ENCODE data around the gene DNAJB1. TPM values are rescaled to one million over a fixed set of nuclear protein-coding genes. Genes with fewer than 3 reads are reported as not detected.

DNAJB1 gene
- total and polyA plus RNA-seq, 2 experiments from 2014 or later = 43.2 to 53.3 TPM

DNA sequence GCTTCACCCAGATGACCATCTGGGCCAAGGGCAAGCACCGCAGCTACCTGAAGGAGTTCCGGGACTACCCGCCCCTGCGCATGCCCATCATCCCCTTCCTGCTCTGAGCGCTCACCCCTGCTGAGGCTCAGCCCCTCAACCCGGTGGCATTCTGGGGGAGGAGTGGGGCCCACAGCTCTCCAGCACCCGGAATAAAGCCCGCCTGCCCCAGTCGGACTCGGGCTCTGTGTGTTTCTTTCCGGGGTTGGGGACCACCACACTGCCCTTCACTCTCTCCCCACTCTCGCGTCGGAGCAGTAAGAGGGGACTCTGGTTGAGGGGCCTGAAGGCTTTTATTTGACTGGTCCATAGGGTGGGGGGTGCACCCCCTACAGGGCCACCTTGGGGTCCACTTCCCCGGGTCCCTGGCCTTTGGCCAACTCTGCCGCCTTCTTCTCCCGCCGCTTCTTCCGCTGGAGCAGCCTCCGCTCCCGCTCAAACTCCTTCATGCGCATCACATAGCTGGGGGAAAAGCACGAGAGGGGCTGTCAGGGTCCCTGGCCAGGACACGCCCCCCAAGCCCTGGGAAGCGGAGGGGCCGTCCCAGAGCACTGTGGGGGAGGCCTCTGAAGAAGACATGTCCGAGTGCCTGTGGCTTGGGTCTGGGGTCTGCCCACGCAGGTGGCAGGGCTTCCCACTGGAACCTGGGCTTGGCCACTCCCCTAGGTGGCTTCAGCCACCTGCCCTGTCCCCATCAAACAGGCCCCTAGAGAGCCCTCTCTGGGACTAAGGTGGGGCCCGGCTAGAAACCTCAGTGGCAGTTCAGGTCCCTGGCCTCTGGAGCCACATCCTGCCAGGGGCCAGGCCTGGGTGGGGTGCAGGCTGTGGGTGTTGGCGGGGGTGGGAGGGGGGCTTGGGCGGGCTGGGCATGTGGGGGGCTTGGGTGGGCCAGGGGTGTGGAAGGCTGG lies 47.8 kb upstream of the DNAJB1 start:
- ATAC-seq = no peak
- peaks cover 8% of the 10 kb centered on the region for H3K27me3 Mint-ChIP-seq (ENCODE audit: insufficient read depth, low read depth, poor library complexity)
- Histone ChIP-seq H3K4me2 (no peak overlapping the region), H3K9me2 (ENCODE audit: insufficient read depth) (no peaks in the 10 kb centered on the region), H3K4me1 (ENCODE audit: insufficient read depth) (peaks cover 32% of the 10 kb centered on the region), H3K36me3 (ENCODE audit: insufficient read depth) (no peaks in the 10 kb centered on the region; the same call in 1 of the 2 replicates), H3K79me2 (replicated peaks; ENCODE audit: insufficient read depth) (peaks cover 25% of the 10 kb centered on the region), H2AFZ (no peak overlapping the region), H4K20me1 (replicated peaks; ENCODE audit: insufficient read depth) (peaks cover 3% of the 10 kb centered on the region), H3K27me3 (ENCODE audit: insufficient read depth) (no peaks in the 10 kb centered on the region), H3F3A (replicated peaks; ENCODE audit: low read depth) (peaks cover 10% of the 10 kb centered on the region; the same call in 1 of the 2 replicates), H3K4me3 (no peak overlapping the region), H3K27ac (ENCODE audit: low read depth) (no peak overlapping the region)
- TF ChIP-seq NANOG (IDR thresholded peaks at IDR 0.05; ENCODE audit: borderline replicate concordance) (no peak), POLR2AphosphoS5 (IDR thresholded peaks at IDR 0.05; ENCODE audit: low read depth) (no peak), ZNF114 (CRISPR knock-in tag; IDR thresholded peaks at IDR 0.05) (no peak), CREB1 (CRISPR knock-in tag; IDR thresholded peaks at IDR 0.05; ENCODE audit: low read depth) (no peak), EZH2phosphoT487 (IDR thresholded peaks at IDR 0.05; ENCODE audit: unreplicated experiment) (no peak), STAT1 (IDR thresholded peaks at IDR 0.05; ENCODE audit: unreplicated experiment) (no peak), EZH2 (IDR thresholded peaks at IDR 0.05; ENCODE audit: low read depth, unreplicated experiment) (no peak), JUNB (IDR thresholded peaks at IDR 0.05; ENCODE audit: unreplicated experiment) (no peak)
- TF ChIP-seq, protein P1, sequence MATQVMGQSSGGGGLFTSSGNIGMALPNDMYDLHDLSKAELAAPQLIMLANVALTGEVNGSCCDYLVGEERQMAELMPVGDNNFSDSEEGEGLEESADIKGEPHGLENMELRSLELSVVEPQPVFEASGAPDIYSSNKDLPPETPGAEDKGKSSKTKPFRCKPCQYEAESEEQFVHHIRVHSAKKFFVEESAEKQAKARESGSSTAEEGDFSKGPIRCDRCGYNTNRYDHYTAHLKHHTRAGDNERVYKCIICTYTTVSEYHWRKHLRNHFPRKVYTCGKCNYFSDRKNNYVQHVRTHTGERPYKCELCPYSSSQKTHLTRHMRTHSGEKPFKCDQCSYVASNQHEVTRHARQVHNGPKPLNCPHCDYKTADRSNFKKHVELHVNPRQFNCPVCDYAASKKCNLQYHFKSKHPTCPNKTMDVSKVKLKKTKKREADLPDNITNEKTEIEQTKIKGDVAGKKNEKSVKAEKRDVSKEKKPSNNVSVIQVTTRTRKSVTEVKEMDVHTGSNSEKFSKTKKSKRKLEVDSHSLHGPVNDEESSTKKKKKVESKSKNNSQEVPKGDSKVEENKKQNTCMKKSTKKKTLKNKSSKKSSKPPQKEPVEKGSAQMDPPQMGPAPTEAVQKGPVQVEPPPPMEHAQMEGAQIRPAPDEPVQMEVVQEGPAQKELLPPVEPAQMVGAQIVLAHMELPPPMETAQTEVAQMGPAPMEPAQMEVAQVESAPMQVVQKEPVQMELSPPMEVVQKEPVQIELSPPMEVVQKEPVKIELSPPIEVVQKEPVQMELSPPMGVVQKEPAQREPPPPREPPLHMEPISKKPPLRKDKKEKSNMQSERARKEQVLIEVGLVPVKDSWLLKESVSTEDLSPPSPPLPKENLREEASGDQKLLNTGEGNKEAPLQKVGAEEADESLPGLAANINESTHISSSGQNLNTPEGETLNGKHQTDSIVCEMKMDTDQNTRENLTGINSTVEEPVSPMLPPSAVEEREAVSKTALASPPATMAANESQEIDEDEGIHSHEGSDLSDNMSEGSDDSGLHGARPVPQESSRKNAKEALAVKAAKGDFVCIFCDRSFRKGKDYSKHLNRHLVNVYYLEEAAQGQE (IDR thresholded peaks at IDR 0.05; ENCODE audit: unreplicated experiment) = no peak
- TF ChIP-seq, protein P2, sequence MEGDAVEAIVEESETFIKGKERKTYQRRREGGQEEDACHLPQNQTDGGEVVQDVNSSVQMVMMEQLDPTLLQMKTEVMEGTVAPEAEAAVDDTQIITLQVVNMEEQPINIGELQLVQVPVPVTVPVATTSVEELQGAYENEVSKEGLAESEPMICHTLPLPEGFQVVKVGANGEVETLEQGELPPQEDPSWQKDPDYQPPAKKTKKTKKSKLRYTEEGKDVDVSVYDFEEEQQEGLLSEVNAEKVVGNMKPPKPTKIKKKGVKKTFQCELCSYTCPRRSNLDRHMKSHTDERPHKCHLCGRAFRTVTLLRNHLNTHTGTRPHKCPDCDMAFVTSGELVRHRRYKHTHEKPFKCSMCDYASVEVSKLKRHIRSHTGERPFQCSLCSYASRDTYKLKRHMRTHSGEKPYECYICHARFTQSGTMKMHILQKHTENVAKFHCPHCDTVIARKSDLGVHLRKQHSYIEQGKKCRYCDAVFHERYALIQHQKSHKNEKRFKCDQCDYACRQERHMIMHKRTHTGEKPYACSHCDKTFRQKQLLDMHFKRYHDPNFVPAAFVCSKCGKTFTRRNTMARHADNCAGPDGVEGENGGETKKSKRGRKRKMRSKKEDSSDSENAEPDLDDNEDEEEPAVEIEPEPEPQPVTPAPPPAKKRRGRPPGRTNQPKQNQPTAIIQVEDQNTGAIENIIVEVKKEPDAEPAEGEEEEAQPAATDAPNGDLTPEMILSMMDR (conservative IDR thresholded peaks at IDR 0.05; ENCODE audit: low read depth in 2 of 2) = no peak
- TF ChIP-seq, protein P3, sequence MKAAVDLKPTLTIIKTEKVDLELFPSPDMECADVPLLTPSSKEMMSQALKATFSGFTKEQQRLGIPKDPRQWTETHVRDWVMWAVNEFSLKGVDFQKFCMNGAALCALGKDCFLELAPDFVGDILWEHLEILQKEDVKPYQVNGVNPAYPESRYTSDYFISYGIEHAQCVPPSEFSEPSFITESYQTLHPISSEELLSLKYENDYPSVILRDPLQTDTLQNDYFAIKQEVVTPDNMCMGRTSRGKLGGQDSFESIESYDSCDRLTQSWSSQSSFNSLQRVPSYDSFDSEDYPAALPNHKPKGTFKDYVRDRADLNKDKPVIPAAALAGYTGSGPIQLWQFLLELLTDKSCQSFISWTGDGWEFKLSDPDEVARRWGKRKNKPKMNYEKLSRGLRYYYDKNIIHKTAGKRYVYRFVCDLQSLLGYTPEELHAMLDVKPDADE (IDR thresholded peaks at IDR 0.05) = no peak
- H3K36me3 Mint-ChIP-seq (ENCODE audit: low read depth) = peaks cover 12% of the 10 kb centered on the region
- H3K27ac Mint-ChIP-seq = no peak overlapping the region
- H3K4me1 Mint-ChIP-seq = peaks cover 33% of the 10 kb centered on the region
- H3K4me3 Mint-ChIP-seq = no peak overlapping the region
- DNase-seq (ENCODE audit: low spot score) = no peak
- no peaks in the 10 kb centered on the region; the same call in 1 of the 3 replicates for H3K9me3 Mint-ChIP-seq

All from GM23338 (cell line).